Ishikawa (cell line): ENCODE measurements around the gene FSIP1.
A peak's percentile ranks its signal among the peaks of the same experiment; 100 is the strongest.

Experiments used
- CEBPB ChIP-seq: IDR thresholded peaks from 2 replicates; pipeline ENCODE4 v1.6.1; 2012
- CREB1 ChIP-seq: IDR thresholded peaks from 2 replicates; pipeline ENCODE4 v1.6.1; 2012; ENCODE audit warnings: low read depth
- EGR1 ChIP-seq: IDR thresholded peaks from 2 replicates; pipeline ENCODE4 v1.6.1; 2012
- EP300 ChIP-seq: IDR thresholded peaks from 2 replicates; pipeline ENCODE4 v1.6.1; 2012; ENCODE audit warnings: borderline replicate concordance
- FOXM1 ChIP-seq: IDR thresholded peaks from 2 replicates; pipeline ENCODE4 v1.6.1; 2012; ENCODE audit warnings: low read depth, borderline replicate concordance
- MAX ChIP-seq: IDR thresholded peaks from 2 replicates; pipeline ENCODE4 v1.6.1; 2012
- NFIC ChIP-seq: IDR thresholded peaks from 2 replicates; pipeline ENCODE4 v1.6.1; 2012
- RAD21 ChIP-seq: IDR thresholded peaks from 2 replicates; pipeline ENCODE4 v1.6.1; 2012; ENCODE audit warnings: low read depth
- REST ChIP-seq: IDR thresholded peaks from 2 replicates; pipeline ENCODE4 v1.6.1; 2012; ENCODE audit warnings: low read depth, mild to moderate bottlenecking
- TAF1 ChIP-seq: IDR thresholded peaks from 2 replicates; pipeline ENCODE4 v1.6.1; 2012; ENCODE audit warnings: low read depth, mild to moderate bottlenecking
- TCF12 ChIP-seq: IDR thresholded peaks from 2 replicates; pipeline ENCODE4 v1.6.1; 2012; ENCODE audit warnings: low read depth
- TEAD4 ChIP-seq: IDR thresholded peaks from 2 replicates; pipeline ENCODE4 v1.6.1; 2012
- USF1 ChIP-seq: IDR thresholded peaks from 2 replicates; pipeline ENCODE4 v1.6.1; 2012
- YY1 ChIP-seq: IDR thresholded peaks from 2 replicates; pipeline ENCODE4 v1.6.1; 2012; ENCODE audit warnings: low read depth
- ZBTB7A ChIP-seq: IDR thresholded peaks from 2 replicates; pipeline ENCODE4 v1.6.1; 2012; ENCODE audit warnings: low read depth

Gene FSIP1

GRCh38 chr15:39667382-39668127 lies 115.1 kb downstream of the FSIP1 start:
- TF ChIP-seq USF1 (no peak), CREB1 (no peak), TCF12 (no peak), NFIC (no peak)

GRCh38 chr15:39666677-39667076 lies 116.0 kb downstream of the FSIP1 start:
- peak; percentile 93 for TF ChIP-seq TEAD4
- no peak for TF ChIP-seq FOXM1
- TF ChIP-seq EGR1: no peak
- TF ChIP-seq MAX: peak; percentile 19; the same call in 1 of the 2 replicates
- TF ChIP-seq EP300: peak; percentile 61; the same call in 1 of the 2 replicates
- 0 out of 2 replicates have a peak, but pooled peaks have one; percentile 11 for TF ChIP-seq NFIC
- 0 out of 2 replicates have a peak, but pooled peaks have one; percentile 25 for TF ChIP-seq YY1

- no peak for TF ChIP-seq MAX
- no peak for TF ChIP-seq YY1
- TF ChIP-seq FOXM1: no peak
- TF ChIP-seq TAF1: no peak
- no peak for TF ChIP-seq ZBTB7A
- TF ChIP-seq EP300: no peak
- TF ChIP-seq NFIC: no peak
- no peak for TF ChIP-seq REST
- no peak for TF ChIP-seq CREB1
These were observed 116.9 kb downstream of the FSIP1 start for GRCh38 chr15:39665629-39666250.

GRCh38 chr15:39663704-39664250 lies 118.9 kb downstream of the FSIP1 start:
- TF ChIP-seq CEBPB (peak; percentile 84), NFIC (0 out of 2 replicates have a peak, but pooled peaks have one; percentile 16), EGR1 (no peak), EP300 (no peak), TEAD4 (peak; percentile 38; the same call in 1 of the 2 replicates)

GRCh38 chr15:39661776-39662175 lies 120.9 kb downstream of the FSIP1 start:
- TF ChIP-seq NFIC: no peak
- TF ChIP-seq EGR1: no peak
- TF ChIP-seq CREB1: no peak

- TF ChIP-seq MAX (no peak), TAF1 (no peak), CREB1 (no peak), TEAD4 (no peak), ZBTB7A (no peak), NFIC (no peak), YY1 (no peak), REST (no peak), EGR1 (no peak), USF1 (no peak), TCF12 (no peak), FOXM1 (no peak), CEBPB (no peak), EP300 (no peak), RAD21 (no peak)
These were observed 123.9 kb downstream of the FSIP1 start for GRCh38 chr15:39658740-39659139.
